HG03060 (cell line): ENCODE data around the gene SLC25A22.

ENCODE experiments used
- ATAC-seq: cut with Tn5 transposase; IDR thresholded peaks from one replicate; pipeline ENCODE4 v1.9.1; 2021; ENCODE audit warnings: low read depth, moderate number of reproducible peaks; ENCODE audit not compliant: unreplicated experiment

SLC25A22 gene

DNA sequence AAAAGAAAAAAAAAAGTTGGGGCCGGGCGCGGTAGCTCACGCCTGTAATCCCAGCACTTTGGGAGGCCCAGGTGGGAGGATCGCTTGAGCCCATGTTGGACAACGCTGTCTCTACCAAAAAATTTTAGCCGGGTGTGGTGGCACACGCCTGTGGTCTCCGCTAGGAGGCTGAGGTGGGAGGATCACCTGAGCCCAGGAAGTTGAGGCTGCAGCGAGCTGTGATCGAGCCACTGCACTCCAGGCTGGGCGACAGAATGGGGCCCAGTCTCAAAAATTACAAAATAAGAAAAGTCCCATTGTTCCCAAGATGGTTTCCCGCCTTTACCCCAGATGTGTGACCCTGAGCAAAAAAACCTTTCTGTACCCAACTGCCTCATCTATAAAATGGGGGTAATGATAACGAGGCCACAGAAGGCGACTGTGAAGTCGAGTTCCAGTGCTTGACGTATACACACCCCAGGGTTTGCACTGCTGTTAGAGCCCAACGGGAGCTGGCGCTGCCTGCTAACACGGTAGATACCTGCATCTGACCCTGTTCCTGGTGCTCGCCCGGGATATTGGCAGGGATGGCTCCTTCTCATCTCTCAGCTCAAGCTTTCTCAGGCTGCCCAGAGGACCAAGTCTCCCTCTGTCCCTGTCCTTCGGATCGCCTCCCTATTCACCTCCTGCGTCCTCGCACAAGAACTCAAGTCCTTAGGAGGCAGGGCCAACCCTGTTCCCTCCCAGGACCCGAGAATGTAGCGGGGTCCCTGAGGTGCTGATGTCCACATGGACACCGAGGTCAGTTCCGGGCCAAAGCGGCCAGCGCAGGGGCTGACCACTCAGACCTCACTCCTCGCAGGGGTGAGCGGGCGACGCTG is 10.6 kb upstream of the SLC25A22 start:
- no peak for ATAC-seq

- no peak for ATAC-seq
Measured at GRCh38 chr11:804599-804964, 6.5 kb upstream of the SLC25A22 start.

GRCh38 chr11:803770-804598 is 5.9 kb upstream of the SLC25A22 start:
- ATAC-seq = no peak

DNA sequence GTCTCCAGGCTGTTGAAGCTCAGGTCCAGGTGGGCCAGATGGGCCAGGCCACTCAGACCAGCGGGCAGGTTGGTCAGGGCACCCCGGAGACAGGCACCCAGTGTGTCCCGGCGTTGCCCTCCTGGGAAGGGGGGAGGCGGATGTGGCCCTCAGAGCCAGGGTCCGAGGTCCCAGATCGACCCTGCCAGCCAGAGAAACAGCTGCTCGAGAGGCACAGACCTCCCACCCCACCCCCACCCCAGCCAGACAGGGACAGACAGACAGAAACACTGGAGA is 5.3 kb upstream of the SLC25A22 start:
- ATAC-seq = no peak

GRCh38 chr11:802693-803466 is 4.8 kb upstream of the SLC25A22 start:
- ATAC-seq = no peak

- no peak for ATAC-seq
Measured at GRCh38 chr11:802018-802617, 4.0 kb upstream of the SLC25A22 start.

GRCh38 chr11:801097-801780 is 3.2 kb upstream of the SLC25A22 start:
- no peak for ATAC-seq

DNA sequence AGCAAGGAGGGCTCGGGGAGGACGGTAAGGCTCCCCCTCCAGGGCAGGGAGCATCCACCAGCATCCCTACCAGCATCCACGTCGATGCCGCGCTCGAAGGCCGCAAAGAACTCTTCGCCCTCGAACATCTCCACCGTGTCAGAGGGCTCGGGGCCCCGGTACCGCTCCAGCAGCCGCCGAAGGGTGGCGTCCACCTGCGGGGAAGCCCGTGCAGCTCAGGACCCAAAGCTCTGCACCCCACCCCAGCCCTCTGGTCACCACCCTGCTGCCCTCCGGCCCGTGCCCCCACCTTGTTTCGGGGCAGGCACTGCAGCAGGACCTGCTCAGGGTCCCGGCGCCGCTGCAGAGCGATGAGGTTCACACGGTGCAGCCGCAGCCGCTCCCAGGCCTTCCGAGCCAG is 2.4 kb upstream of the SLC25A22 start:
- ATAC-seq = no peak

- no peak for ATAC-seq
Measured at GRCh38 chr11:799641-800316, 1.7 kb upstream of the SLC25A22 start.

DNA sequence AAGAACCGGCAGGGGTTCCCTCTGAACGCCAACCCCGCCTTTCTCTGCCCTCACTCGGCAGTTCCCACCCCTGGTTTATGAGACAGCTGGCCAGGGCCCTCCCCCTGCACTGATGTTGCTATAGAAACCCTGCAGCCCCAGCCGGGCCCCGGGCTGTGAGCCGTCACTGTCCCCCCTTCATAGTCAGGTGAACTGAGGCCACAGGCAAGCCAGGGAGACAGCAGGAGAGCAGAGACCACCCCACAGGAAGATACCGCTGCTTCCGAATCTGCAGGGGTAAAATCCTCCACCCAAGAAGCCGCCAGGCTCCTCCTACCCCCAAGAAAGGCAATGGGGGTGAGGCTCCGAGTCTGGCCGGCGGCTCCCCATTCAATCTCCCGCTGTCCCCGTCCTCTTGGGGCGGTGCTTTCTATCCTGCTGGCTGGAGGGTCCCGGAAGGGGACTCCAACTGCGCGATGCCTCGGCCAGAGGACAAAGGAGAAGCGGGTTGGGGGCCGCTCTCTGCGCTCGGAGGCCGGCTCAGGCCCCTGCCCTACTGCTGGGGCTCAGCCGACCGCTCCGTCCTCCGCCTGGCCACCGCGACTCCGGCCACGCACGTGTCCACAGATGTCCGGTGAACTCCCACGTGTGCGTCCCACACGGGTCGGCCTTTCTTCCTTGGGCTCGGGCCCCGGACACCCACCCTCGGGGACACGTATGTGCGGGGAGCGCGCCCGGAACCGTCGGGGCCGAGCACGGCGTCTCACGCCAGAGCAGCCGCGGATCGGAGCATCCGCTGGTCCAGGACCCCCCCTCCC is 587 bp downstream of the SLC25A22 start:
- peak; percentile 39 for ATAC-seq

GRCh38 chr11:796565-797295 is 1.4 kb downstream of the SLC25A22 start:
- no peak for ATAC-seq

- no peak for ATAC-seq
Measured at GRCh38 chr11:795634-796564, 2.2 kb downstream of the SLC25A22 start.

DNA sequence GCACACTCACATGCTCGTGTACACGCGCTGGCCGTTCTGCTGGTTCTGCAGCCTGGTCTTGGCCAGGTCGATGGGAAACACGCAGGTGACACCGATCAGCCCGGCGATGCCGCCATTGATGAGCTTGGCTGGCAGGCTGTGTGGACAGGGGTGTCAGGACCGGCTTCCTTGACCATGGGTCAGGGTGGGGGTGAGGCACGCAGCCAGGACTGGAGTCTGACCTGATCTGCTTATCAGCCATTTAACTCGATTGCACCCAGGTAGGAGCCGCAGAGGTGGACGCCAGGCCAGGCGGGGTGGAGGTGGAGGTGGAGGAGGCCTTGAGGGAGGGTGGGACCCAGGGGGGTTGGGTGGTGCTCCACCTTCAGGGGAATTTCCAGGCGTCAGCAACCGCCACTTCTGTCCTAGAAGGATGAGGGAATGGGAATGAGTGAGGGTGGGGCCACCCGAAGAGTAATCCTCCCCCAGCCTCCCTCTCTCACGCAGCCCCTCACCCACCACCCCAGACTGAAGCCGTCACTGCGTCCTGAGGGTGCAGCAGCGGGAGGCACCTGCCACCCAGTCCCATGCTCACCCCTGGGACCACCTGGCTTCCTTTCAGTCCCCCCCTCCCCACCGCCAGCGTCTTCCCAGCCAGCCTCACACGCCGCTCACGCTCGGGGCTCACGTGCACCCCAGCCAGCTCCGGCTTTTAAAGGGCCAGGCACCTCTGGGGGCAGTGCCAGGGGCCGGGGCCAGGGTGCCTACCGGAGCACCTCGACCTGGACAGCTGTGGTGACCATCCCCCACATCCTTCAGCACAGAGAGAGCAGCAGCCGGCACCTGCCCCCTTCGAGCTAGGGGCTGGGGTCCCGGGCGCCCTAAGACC is 3.1 kb downstream of the SLC25A22 start:
- ATAC-seq = no peak

DNA sequence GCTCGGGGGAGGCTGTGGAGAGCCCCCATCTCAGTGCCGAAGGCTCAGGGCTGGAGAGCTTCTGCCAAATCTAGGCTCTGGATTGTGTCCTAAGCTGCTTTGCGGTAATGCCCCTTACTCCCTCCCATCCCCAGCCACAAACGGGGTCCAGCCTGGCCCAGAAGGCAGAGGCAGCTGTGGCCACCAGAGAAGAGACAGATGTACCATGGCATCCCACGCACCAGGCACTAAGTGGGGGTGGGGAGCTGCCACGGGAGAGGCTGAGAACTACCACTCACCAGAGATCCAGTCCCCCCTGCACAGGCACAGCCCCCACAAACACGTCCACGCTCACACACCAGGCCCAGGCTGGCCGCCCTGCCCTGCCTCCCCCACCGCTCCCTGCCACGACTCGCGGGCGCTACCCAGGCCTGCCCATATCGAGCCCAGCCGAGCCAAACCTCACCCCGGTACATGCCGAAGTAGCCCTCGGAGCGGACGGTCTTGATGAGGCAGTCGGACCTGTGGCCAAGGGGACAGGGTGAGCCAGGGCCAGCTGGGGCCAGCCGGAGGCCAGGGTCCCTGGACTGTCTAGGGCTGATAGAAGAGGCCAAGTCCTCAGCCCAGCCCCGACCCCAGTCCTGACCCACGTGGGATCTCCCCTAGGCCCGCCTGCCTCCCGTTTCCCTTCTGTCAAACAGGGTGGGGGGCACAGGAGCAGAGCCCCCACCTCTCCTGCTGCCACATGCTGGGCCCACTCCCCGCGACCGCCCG is 3.9 kb downstream of the SLC25A22 start:
- ATAC-seq = no peak

DNA sequence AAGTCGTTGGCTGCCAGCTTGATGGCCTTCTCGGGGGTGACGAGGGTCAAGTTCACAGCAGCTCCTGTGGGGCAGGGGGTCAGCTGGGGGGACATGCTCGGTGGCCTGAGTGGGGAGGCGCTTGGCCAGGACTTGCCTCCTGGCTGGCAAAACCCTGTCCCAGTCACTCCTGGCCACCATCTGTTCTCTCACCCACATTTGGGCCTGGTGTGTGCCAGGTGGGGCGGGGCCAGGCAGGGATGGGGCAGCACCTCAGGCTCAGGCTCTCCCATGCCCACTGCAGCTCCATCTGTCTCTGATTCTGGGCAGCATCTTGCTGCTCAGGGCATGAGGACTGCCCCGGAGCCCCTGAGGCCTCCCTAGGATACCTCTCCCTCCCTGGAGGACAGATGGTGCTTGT is 4.5 kb downstream of the SLC25A22 start:
- no peak for ATAC-seq

DNA sequence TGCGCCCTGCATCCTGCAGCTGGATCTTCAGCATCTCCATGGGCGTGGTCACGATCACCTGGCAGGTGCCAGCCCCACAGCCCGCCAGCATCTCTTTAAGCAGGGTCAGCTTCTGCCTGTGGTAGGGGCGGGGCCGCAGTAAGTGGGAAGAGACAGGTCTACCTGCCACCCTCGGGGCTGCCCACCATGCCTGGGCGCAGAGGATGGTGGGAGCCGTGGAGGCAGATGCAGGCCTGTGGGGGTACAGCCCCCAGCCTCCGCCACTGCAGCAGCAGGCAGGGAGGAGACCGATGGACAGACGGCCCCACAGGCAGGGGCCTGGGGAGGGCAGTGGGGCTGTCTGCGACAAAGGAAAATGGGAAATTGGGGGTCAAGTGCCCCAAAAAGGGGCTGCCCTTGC is 5.2 kb downstream of the SLC25A22 start:
- no peak for ATAC-seq
